Natural killer cell (primary cell): ENCODE data around the gene PPARG. TPM values are rescaled to one million over a fixed set of nuclear protein-coding genes. Genes with fewer than 3 reads are reported as not detected.
"Not testable (repeated sequence)": the region's sequence is repeated elsewhere in the genome, so short reads cannot be mapped to it uniquely, and the experiment has no call there.

Experiments used
- ATAC-seq, 3 donors: fragments of 150-1000 bp in 2 of 3; fragments of 200-7000 bp in 1 of 3; cut with Tn5 transposase; 1 replicate in 1 of 3; 2 replicates in 2 of 3; pipeline ENCODE4 v1.10.0; 2021; ENCODE audit warnings: mild to moderate bottlenecking in 2 of 3, moderate library complexity in 2 of 3
- DNase-seq, 2 donors: peaks; one replicate each; pipeline versions ENCODE4 v3.0.0 to v3.0.0-alpha.2; 2013 to 2021; ENCODE audit warnings: mixed read lengths in 1 of 2
- H3K27ac ChIP-seq: one replicate; pipeline ENCODE4 v1.5.1; 2013; ENCODE audit warnings: mild to moderate bottlenecking, low read length
- H3K27me3 ChIP-seq: one replicate; pipeline ENCODE4 v1.6.1; 2013; ENCODE audit warnings: low read length; ENCODE audit not compliant: control insufficient read depth, insufficient read depth
- H3K36me3 ChIP-seq: one replicate; pipeline ENCODE4 v1.6.1; 2013; ENCODE audit warnings: low read length; ENCODE audit not compliant: control insufficient read depth, insufficient read depth
- H3K4me1 ChIP-seq: one replicate; pipeline ENCODE4 v1.6.1; 2013; ENCODE audit warnings: low read length; ENCODE audit not compliant: control insufficient read depth, insufficient read depth
- H3K4me3 ChIP-seq: one replicate; pipeline ENCODE4 v1.5.1; 2013; ENCODE audit warnings: low read length
- H3K9me3 ChIP-seq: one replicate; pipeline ENCODE4 v1.6.1; 2013; ENCODE audit warnings: low read length; ENCODE audit not compliant: control insufficient read depth, insufficient read depth
- H3K27ac Mint-ChIP-seq, 2 donors: one replicate each; pipeline ENCODE4 v1.8.0; 2022; ENCODE audit warnings: mild to moderate bottlenecking in 2 of 2, mixed read lengths in 2 of 2, moderate library complexity in 1 of 2
- H3K27me3 Mint-ChIP-seq, 2 donors: one replicate each; pipeline ENCODE4 v1.8.0; 2022; ENCODE audit warnings: low read depth in 2 of 2, mixed read lengths in 2 of 2
- H3K36me3 Mint-ChIP-seq: one replicate; pipeline ENCODE4 v1.8.0; 2022; ENCODE audit warnings: mixed read lengths
- H3K4me1 Mint-ChIP-seq, 2 donors: one replicate each; pipeline ENCODE4 v1.8.0; 2022; ENCODE audit warnings: mixed read lengths in 2 of 2
- H3K4me3 Mint-ChIP-seq: one replicate; pipeline ENCODE4 v1.8.0; 2022; ENCODE audit warnings: mild to moderate bottlenecking, moderate library complexity, mixed read lengths
- H3K9me3 Mint-ChIP-seq, 2 donors: one replicate each; pipeline ENCODE4 v1.8.0; 2022; ENCODE audit warnings: mixed read lengths in 2 of 2
- CTCF ChIP-seq: fragments of 200-600 bp; IDR thresholded peaks from one replicate; pipeline ENCODE4 v1.8.0; 2022; ENCODE audit warnings: antibody characterized with exemption
- WGBS: methylation state at CpG from one replicate; pipeline ENCODE4 v1.1.7; 2013; ENCODE audit warnings: missing lambda C conversion rate; ENCODE audit not compliant: insufficient coverage; 5-methylcytosine and 5-hydroxymethylcytosine counted together
- intact Hi-C: fragments of 100-400 bp; cut with micrococcal nuclease; formaldehyde crosslinking; loops from one replicate; pipeline ENCODE4 v1.14.2; 2022
- total RNA-seq, 4 donors: library from RNA; stranded (reverse); fragments of 120-200 nt in 1 of 4; gene quantifications; one replicate each; pipeline versions ENCODE4 v1.2.3 to v1.2.4, GENCODE V29; 2013 to 2022

Gene PPARG
- total RNA-seq, 3 donors from 2014 or later (not counting 1 experiment from before 2014, with no cell fraction given) = 0.21 TPM; not detected in 2

- H3K27me3 Mint-ChIP-seq = no peaks in the 10 kb centered on the region
- WGBS = 81% methylated on average over 6 of the region's 6 CpGs
Measured at GRCh38 chr3:12454076-12454815, 165.4 kb downstream of the PPARG start.

GRCh38 chr3:12454816-12455121, 165.9 kb downstream of the PPARG start:
- no peak for TF ChIP-seq CTCF
- no peak overlapping the region for H3K4me3 Mint-ChIP-seq
- H3K36me3 ChIP-seq = no peaks in the 10 kb centered on the region
- no peaks in the 10 kb centered on the region for H3K36me3 Mint-ChIP-seq
- no peak for ATAC-seq
- no peak for DNase-seq
- 95% methylated on average over 2 of the region's 2 CpGs for WGBS
- no peak overlapping the region for H3K27ac ChIP-seq
- no peaks in the 10 kb centered on the region for H3K9me3 ChIP-seq
- no peaks in the 10 kb centered on the region for H3K4me1 Mint-ChIP-seq
- no peaks in the 10 kb centered on the region for H3K4me1 ChIP-seq
- H3K27ac Mint-ChIP-seq = no peak overlapping the region
- no peaks in the 10 kb centered on the region for H3K27me3 Mint-ChIP-seq
- intact Hi-C loops = no loop called here
- H3K9me3 Mint-ChIP-seq = no peaks in the 10 kb centered on the region
- no peak overlapping the region for H3K4me3 ChIP-seq
- no peaks in the 10 kb centered on the region for H3K27me3 ChIP-seq

More at GRCh38 chr3:12454076-12454815, 165.4 kb downstream of the PPARG start:
- Histone ChIP-seq H3K27ac (no peak overlapping the region), H3K9me3 (no peaks in the 10 kb centered on the region), H3K4me1 (no peaks in the 10 kb centered on the region), H3K36me3 (no peaks in the 10 kb centered on the region), H3K27me3 (no peaks in the 10 kb centered on the region), H3K4me3 (no peak overlapping the region)
- Mint-ChIP-seq H3K27ac (no peak overlapping the region), H3K4me1 (no peaks in the 10 kb centered on the region), H3K9me3 (no peaks in the 10 kb centered on the region), H3K4me3 (no peak overlapping the region), H3K36me3 (no peaks in the 10 kb centered on the region)
- DNase-seq = no peak
- intact Hi-C loops = no loop called here
- no peak for ATAC-seq
- TF ChIP-seq CTCF = no peak

- WGBS = 81% methylated on average over 7 of the region's 7 CpGs
- Histone ChIP-seq H3K4me1 (no peaks in the 10 kb centered on the region), H3K9me3 (no peaks in the 10 kb centered on the region), H3K4me3 (no peak overlapping the region), H3K27me3 (no peaks in the 10 kb centered on the region), H3K36me3 (no peaks in the 10 kb centered on the region), H3K27ac (no peak overlapping the region)
- no peak for TF ChIP-seq CTCF
- Mint-ChIP-seq H3K4me1 (no peaks in the 10 kb centered on the region), H3K27me3 (peaks cover 0 to under 1% of the 10 kb centered on the region in 2 donors), H3K9me3 (no peaks in the 10 kb centered on the region), H3K4me3 (no peak overlapping the region), H3K36me3 (no peaks in the 10 kb centered on the region), H3K27ac (no peak overlapping the region)
- ATAC-seq (no peak), DNase-seq (no peak)
- intact Hi-C loops = no loop called here
Measured at GRCh38 chr3:12455740-12456139, 166.9 kb downstream of the PPARG start.

- no peaks in the 10 kb centered on the region for H3K9me3 Mint-ChIP-seq
- DNase-seq (no peak), ATAC-seq (no peak)
- no peak overlapping the region for H3K27ac ChIP-seq
- no peak for TF ChIP-seq CTCF
- WGBS = 43% methylated on average over 3 of the region's 3 CpGs
- no peak overlapping the region for H3K27ac Mint-ChIP-seq
- no peak overlapping the region for H3K4me3 Mint-ChIP-seq
- intact Hi-C loops = no loop called here
- peaks cover 0 to 4% of the 10 kb centered on the region in 2 donors for H3K27me3 Mint-ChIP-seq
- H3K36me3 ChIP-seq = no peaks in the 10 kb centered on the region
- no peaks in the 10 kb centered on the region for H3K4me1 Mint-ChIP-seq
- no peaks in the 10 kb centered on the region for H3K9me3 ChIP-seq
- H3K27me3 ChIP-seq = no peaks in the 10 kb centered on the region
- H3K4me1 ChIP-seq = no peaks in the 10 kb centered on the region
- no peak overlapping the region for H3K4me3 ChIP-seq
- no peaks in the 10 kb centered on the region for H3K36me3 Mint-ChIP-seq
Measured at GRCh38 chr3:12456441-12456840, 167.6 kb downstream of the PPARG start.

GRCh38 chr3:12457380-12457779, 168.5 kb downstream of the PPARG start:
- H3K27ac ChIP-seq, H3K4me3 Mint-ChIP-seq, H3K27me3 Mint-ChIP-seq, H3K9me3 ChIP-seq, H3K36me3 Mint-ChIP-seq, DNase-seq, H3K4me1 ChIP-seq, H3K4me3 ChIP-seq, ATAC-seq, intact Hi-C loops, H3K4me1 Mint-ChIP-seq, H3K27me3 ChIP-seq, H3K36me3 ChIP-seq, H3K27ac Mint-ChIP-seq, H3K9me3 Mint-ChIP-seq: not testable (repeated sequence)
- WGBS = 87% methylated on average over 4 of the region's 4 CpGs
